GM12878 (cell line): Measurements from ENCODE around the gene DNAH9. TPM values are rescaled to one million over a fixed set of nuclear protein-coding genes. Genes with fewer than 3 reads are reported as not detected.

Source experiments
- ATAC-seq: fragments of 200-7000 bp; cut with Tn5 transposase; 3 replicates; pipeline ENCODE4 v1.9.1; 2020; ENCODE audit warnings: mild to moderate bottlenecking, moderate library complexity
- BruUV-seq: library from RNA; stranded (reverse); fragments of 400-500 nt; replicated peaks from 2 replicates; lab custom pipeline; 2021; lab: Mats Ljungman, UMichigan
- CTCF ChIA-PET: fragments of 300-600 bp; sonication (Branson Sonifier 250); formaldehyde crosslinking; extraction: SDS; loops from one replicate; lab custom pipeline; 2021; ENCODE audit warnings: inconsistent platforms; lab: Yijun Ruan, JAX
- POLR2A ChIA-PET: fragments of 350-600 bp; formaldehyde crosslinking; extraction: SDS; loops from one replicate; lab custom pipeline; 2021; ENCODE audit warnings: inconsistent platforms; lab: Charles Lee
- RAD21 ChIA-PET: fragments of 300-600 bp; sonication (Branson Sonifier 250); formaldehyde crosslinking; loops from one replicate; lab custom pipeline; 2023; ENCODE audit warnings: antibody characterized with exemption; ENCODE audit not compliant: unreplicated experiment; lab: Charles Lee
- SMC1A ChIA-PET: fragments of 300-600 bp; sonication (Branson Sonifier 250); formaldehyde crosslinking; loops from one replicate; lab custom pipeline; 2023; ENCODE audit not compliant: unreplicated experiment, uncharacterized antibody; lab: Charles Lee
- DNase-seq: peaks from one replicate; pipeline ENCODE4 v3.0.0-alpha.2; 2011; ENCODE audit warnings: low read depth, low spot score
- FAIRE-seq: peaks from 3 replicates; lab custom pipeline; 2011; peaks lifted over from hg19 to GRCh38; lab: Jason Lieb, UNC
- H2AFZ ChIP-seq: 2 replicates; pipeline ENCODE4 v1.6.0; 2011; ENCODE audit warnings: low read depth, low read length, control low read depth; ENCODE audit not compliant: control insufficient read depth
- H3K27ac ChIP-seq: 2 replicates; pipeline ENCODE4 v1.5.1; 2011; ENCODE audit warnings: control low read depth; ENCODE audit not compliant: control insufficient read depth, insufficient read depth
- H3K27me3 ChIP-seq, 2 experiments: replicated peaks in 1 of 2; 2 replicates each; pipeline versions ENCODE4 v1.6.0 to v1.6.1; 2011; ENCODE audit warnings: low read length in 1 of 2; ENCODE audit not compliant: control insufficient read depth in 2 of 2, insufficient read depth in 2 of 2
- H3K36me3 ChIP-seq, 2 experiments: 2 replicates each; pipeline ENCODE4 v1.5.1; 2011; ENCODE audit warnings: low read length in 1 of 2; ENCODE audit not compliant: control insufficient read depth in 2 of 2, insufficient read depth in 2 of 2
- H3K4me1 ChIP-seq: 2 replicates; pipeline ENCODE4 v1.6.1; 2011; ENCODE audit warnings: mild to moderate bottlenecking, low read length, moderate library complexity, mixed read lengths; ENCODE audit not compliant: control insufficient read depth, insufficient read depth
- H3K4me2 ChIP-seq: 2 replicates; pipeline ENCODE4 v1.6.0; 2011; ENCODE audit warnings: control low read depth; ENCODE audit not compliant: control insufficient read depth, insufficient read depth
- H3K4me3 ChIP-seq: fragments of 200-600 bp; sonication (generic); 2 replicates; pipeline ENCODE4 v1.5.1; 2016
- H3K79me2 ChIP-seq: 2 replicates; pipeline ENCODE4 v1.6.0; 2011; ENCODE audit warnings: low read length; ENCODE audit not compliant: control insufficient read depth, insufficient read depth
- H3K9ac ChIP-seq: 2 replicates; pipeline ENCODE4 v1.8.0; 2011; ENCODE audit warnings: low read length, control low read depth, mixed read lengths; ENCODE audit not compliant: control insufficient read depth, insufficient read depth
- H3K9me3 ChIP-seq: replicated peaks from 3 replicates; pipeline ENCODE4 v1.5.1; 2011; ENCODE audit warnings: mild to moderate bottlenecking, low read length; ENCODE audit not compliant: control insufficient read depth, insufficient read depth
- H4K20me1 ChIP-seq: 2 replicates; pipeline ENCODE4 v1.6.0; 2011; ENCODE audit not compliant: control insufficient read depth, insufficient read depth
- ASH2L ChIP-seq: fragments of 300-600, 200-600 bp; sonication (generic); IDR thresholded peaks from 2 replicates; pipeline ENCODE4 v1.6.1; 2017; ENCODE audit warnings: low read depth, mild to moderate bottlenecking, borderline replicate concordance
- BHLHE40 ChIP-seq, 2 experiments: fragments of 450-650 bp in 1 of 2; IDR thresholded peaks; 2 replicates each; pipeline ENCODE4 v1.6.1; 2011 to 2017; ENCODE audit warnings: low read depth in 2 of 2, borderline replicate concordance in 1 of 2, improper control_type of control experiment in 1 of 2, low read length in 1 of 2, mild to moderate bottlenecking in 1 of 2
- CBX3 ChIP-seq: fragments of 200-600 bp; sonication (generic); IDR thresholded peaks from 2 replicates; pipeline ENCODE4 v1.6.1; 2016; ENCODE audit warnings: low read depth, borderline replicate concordance
- CREB1 ChIP-seq: IDR thresholded peaks from 2 replicates; pipeline ENCODE4 v1.6.1; 2012; ENCODE audit warnings: low read depth, mild to moderate bottlenecking, inconsistent platforms
- FOS ChIP-seq: IDR thresholded peaks from 3 replicates; pipeline ENCODE4 v1.6.1; 2011; ENCODE audit warnings: borderline replicate concordance; ENCODE audit not compliant: insufficient read length; ENCODE audit errors: extremely low read depth
- FOXK2 ChIP-seq: fragments of 450-650 bp; IDR thresholded peaks from 2 replicates; pipeline ENCODE4 v1.6.1; 2017; ENCODE audit warnings: mild to moderate bottlenecking, moderate library complexity
- LARP7 ChIP-seq: fragments of 450-650 bp; IDR thresholded peaks from 2 replicates; pipeline ENCODE4 v1.6.1; 2017; ENCODE audit warnings: mild to moderate bottlenecking
- MYC ChIP-seq: IDR thresholded peaks from 2 replicates; pipeline ENCODE4 v1.6.1; 2011; ENCODE audit warnings: mild to moderate bottlenecking, low read length, moderate library complexity, inconsistent platforms; ENCODE audit not compliant: insufficient read depth, insufficient replicate concordance, insufficient read length, severe bottlenecking
- NFYB ChIP-seq: IDR thresholded peaks from 2 replicates; pipeline ENCODE4 v1.6.1; 2011; ENCODE audit warnings: low read depth, mild to moderate bottlenecking, low read length, improper control_type of control experiment, moderate library complexity; ENCODE audit not compliant: insufficient read depth
- PAX8 ChIP-seq: fragments of 450-650 bp; IDR thresholded peaks from 2 replicates; pipeline ENCODE4 v1.6.1; 2017; ENCODE audit warnings: mild to moderate bottlenecking, moderate library complexity
- RELA ChIP-seq: fragments of 450-650 bp; IDR thresholded peaks from 2 replicates; pipeline ENCODE4 v1.8.0; 2014; ENCODE audit warnings: borderline replicate concordance; ENCODE audit not compliant: partially characterized antibody
- SPI1 ChIP-seq: IDR thresholded peaks from 2 replicates; pipeline ENCODE4 v1.6.1; 2011; ENCODE audit warnings: low read depth, mild to moderate bottlenecking, low read length, moderate library complexity, borderline replicate concordance; ENCODE audit not compliant: insufficient read depth
- TCF7 ChIP-seq: IDR thresholded peaks from 2 replicates; pipeline ENCODE4 v1.6.1; 2014; ENCODE audit warnings: antibody characterized with exemption, borderline replicate concordance
- YBX1 ChIP-seq: fragments of 450-650 bp; IDR thresholded peaks from 2 replicates; pipeline ENCODE4 v1.6.1; 2016; ENCODE audit warnings: antibody characterized with exemption
- WGBS: methylation state at CpG from one replicate; pipeline ENCODE4 v1.1.6; 2016; ENCODE audit warnings: low lambda C conversion rate; ENCODE audit not compliant: insufficient replicate concordance, insufficient coverage; ENCODE audit errors: missing lambda C conversion rate; 5-methylcytosine and 5-hydroxymethylcytosine counted together
- in situ Hi-C: fragments of 300-500 bp; cut with MboI; formaldehyde crosslinking; loops from 9 replicates; pipeline ENCODE4 v1.14.3; 2018; ENCODE audit warnings: mixed read lengths
- intact Hi-C: fragments of 100-400 bp; cut with micrococcal nuclease; formaldehyde crosslinking; loops from one replicate; pipeline ENCODE4 v1.14.2; 2022; ENCODE audit not compliant: unreplicated experiment
- polyA plus RNA-seq, 11 experiments: library from polyadenylated mRNA; depleted of rRNA in 4 of 11; unstranded in 6 of 11; stranded (reverse) in 5 of 11; fragments of >200 nt; fragmentation: Nextera tagmentation in 4 of 11; fragmentation: Illumina TruSeq in 1 of 11; extraction: Ambion mirVana in 4 of 11; extraction: Trizol in 1 of 11; gene quantifications; 1 replicate in 1 of 11; 2 replicates in 10 of 11; pipeline versions ENCODE4 v1.2.1 to v1.2.3, GENCODE V29; 2011 to 2016; ENCODE audit warnings: inconsistent platforms in 2 of 11, missing spikeins in 2 of 11, low read depth in 1 of 11
- total RNA-seq, 4 experiments: library from RNA; depleted of rRNA in 3 of 4; stranded (reverse); fragments of >200 nt in 3 of 4; fragmentation: Illumina TruSeq in 1 of 4; extraction: Trizol in 1 of 4; gene quantifications; 2 replicates each; pipeline versions ENCODE4 v1.2.1 to v1.2.3, GENCODE V29; 2013 to 2021
- TF ChIP-seq, protein P1 (sequence below): fragments of 450-650 bp; formaldehyde crosslinking; IDR thresholded peaks from 2 replicates; pipeline ENCODE4 v1.4.0; 2020; ENCODE audit warnings: mild to moderate bottlenecking, moderate library complexity
- TF ChIP-seq, protein P2 (sequence below): IDR thresholded peaks from 2 replicates; pipeline ENCODE4 v1.6.1; 2012; ENCODE audit warnings: low read depth, low read length, improper control_type of control experiment
- TF ChIP-seq, protein P3 (sequence below): fragments of 150-350 bp; IDR thresholded peaks from 2 replicates; pipeline ENCODE4 v1.6.1; 2016; ENCODE audit warnings: low read depth, low read length

Gene DNAH9
- total and polyA plus RNA-seq, 10 of the 15 experiments (the other 5 are each of a cell fraction or from before 2014, with no cell fraction given) = 0.10 to 0.40 (median 0.19) TPM; not detected in 7

DNA sequence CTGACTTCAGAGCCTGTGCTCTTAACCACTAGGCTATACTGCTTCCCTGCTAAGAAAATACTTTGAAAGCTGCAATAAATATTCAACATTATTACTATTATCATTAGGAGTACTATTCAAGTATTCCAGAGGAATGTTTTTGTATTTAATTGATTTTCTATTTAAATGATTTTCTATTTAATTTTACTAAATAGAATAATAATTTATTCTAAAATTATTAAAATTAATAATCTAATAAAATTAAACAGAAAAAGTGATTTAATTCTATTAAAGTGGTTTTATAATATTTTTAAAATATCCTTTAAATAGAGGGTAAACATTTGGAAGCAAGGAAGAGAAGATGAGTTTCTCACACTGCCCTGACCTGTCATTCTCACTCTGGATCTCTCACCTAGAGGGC, 173.8 kb downstream of the DNAH9 start (continued):
- TF ChIP-seq, protein P1, sequence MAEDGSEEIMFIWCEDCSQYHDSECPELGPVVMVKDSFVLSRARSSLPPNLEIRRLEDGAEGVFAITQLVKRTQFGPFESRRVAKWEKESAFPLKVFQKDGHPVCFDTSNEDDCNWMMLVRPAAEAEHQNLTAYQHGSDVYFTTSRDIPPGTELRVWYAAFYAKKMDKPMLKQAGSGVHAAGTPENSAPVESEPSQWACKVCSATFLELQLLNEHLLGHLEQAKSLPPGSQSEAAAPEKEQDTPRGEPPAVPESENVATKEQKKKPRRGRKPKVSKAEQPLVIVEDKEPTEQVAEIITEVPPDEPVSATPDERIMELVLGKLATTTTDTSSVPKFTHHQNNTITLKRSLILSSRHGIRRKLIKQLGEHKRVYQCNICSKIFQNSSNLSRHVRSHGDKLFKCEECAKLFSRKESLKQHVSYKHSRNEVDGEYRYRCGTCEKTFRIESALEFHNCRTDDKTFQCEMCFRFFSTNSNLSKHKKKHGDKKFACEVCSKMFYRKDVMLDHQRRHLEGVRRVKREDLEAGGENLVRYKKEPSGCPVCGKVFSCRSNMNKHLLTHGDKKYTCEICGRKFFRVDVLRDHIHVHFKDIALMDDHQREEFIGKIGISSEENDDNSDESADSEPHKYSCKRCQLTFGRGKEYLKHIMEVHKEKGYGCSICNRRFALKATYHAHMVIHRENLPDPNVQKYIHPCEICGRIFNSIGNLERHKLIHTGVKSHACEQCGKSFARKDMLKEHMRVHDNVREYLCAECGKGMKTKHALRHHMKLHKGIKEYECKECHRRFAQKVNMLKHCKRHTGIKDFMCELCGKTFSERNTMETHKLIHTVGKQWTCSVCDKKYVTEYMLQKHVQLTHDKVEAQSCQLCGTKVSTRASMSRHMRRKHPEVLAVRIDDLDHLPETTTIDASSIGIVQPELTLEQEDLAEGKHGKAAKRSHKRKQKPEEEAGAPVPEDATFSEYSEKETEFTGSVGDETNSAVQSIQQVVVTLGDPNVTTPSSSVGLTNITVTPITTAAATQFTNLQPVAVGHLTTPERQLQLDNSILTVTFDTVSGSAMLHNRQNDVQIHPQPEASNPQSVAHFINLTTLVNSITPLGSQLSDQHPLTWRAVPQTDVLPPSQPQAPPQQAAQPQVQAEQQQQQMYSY = no peak
- TF ChIP-seq RELA = no peak
- no peak for TF ChIP-seq ASH2L
- TF ChIP-seq TCF7 = no peak

DNA sequence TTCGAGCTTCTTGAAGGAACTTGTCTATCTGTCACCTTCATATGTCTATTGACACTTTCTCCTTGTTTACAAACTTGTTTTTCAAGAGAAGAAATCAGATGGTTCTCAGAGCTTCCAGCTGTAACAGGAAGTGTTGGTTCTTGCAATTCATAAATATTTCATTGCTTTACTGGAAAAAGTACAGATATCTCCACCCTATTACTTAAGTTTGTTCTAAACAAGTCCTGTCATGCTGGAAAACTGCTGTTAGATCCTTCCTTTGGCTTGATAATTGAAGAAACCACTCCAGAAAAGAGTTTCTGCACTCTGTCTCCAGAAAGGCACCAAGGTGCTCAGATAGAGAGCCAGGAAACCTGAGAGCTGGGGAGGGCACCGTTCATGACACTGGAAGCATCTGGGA, 181.6 kb downstream of the DNAH9 start:
- H3K27ac ChIP-seq = no peak overlapping the region
- no peaks in the 10 kb centered on the region; the same call in 2 of the 3 replicates for H3K9me3 ChIP-seq
- H3K79me2 ChIP-seq = no peaks in the 10 kb centered on the region
- DNase-seq (no peak), ATAC-seq (no peak), FAIRE-seq (no peak)
- H4K20me1 ChIP-seq = no peaks in the 10 kb centered on the region
- no peak overlapping the region for H3K4me2 ChIP-seq
- no peak overlapping the region for H2AFZ ChIP-seq
- H3K4me3 ChIP-seq = no peak overlapping the region
- no TSS peak for BruUV-seq
- whole genome bisulfite sequencing = 7% methylated on average over 2 of the region's 2 CpGs
- POLR2A ChIA-PET = no interaction called here
- RAD21 ChIA-PET = no interaction called here
- no peaks in the 10 kb centered on the region for H3K36me3 ChIP-seq
- intact Hi-C loops (no loop called here), in situ Hi-C loops (no loop called here)
- CTCF ChIA-PET = no interaction called here
- SMC1A ChIA-PET = no interaction called here
- H3K9ac ChIP-seq = no peak overlapping the region
- no peaks in the 10 kb centered on the region for H3K4me1 ChIP-seq
- H3K27me3 ChIP-seq = no peaks in the 10 kb centered on the region
- TF ChIP-seq CBX3 (no peak), BHLHE40 (IDR thresholded peaks at IDR 0.05; ENCODE audit: borderline replicate concordance in 1 of 2, low read depth in 2 of 2, low read length in 1 of 2) (no peak), SPI1 (no peak), MYC (no peak), CREB1 (no peak), NFYB (no peak), FOS (no peak), PAX8 (no peak), FOXK2 (no peak), LARP7 (no peak), YBX1 (no peak)
- TF ChIP-seq, protein P2, sequence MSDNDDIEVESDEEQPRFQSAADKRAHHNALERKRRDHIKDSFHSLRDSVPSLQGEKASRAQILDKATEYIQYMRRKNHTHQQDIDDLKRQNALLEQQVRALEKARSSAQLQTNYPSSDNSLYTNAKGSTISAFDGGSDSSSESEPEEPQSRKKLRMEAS = no peak
- TF ChIP-seq, protein P3, sequence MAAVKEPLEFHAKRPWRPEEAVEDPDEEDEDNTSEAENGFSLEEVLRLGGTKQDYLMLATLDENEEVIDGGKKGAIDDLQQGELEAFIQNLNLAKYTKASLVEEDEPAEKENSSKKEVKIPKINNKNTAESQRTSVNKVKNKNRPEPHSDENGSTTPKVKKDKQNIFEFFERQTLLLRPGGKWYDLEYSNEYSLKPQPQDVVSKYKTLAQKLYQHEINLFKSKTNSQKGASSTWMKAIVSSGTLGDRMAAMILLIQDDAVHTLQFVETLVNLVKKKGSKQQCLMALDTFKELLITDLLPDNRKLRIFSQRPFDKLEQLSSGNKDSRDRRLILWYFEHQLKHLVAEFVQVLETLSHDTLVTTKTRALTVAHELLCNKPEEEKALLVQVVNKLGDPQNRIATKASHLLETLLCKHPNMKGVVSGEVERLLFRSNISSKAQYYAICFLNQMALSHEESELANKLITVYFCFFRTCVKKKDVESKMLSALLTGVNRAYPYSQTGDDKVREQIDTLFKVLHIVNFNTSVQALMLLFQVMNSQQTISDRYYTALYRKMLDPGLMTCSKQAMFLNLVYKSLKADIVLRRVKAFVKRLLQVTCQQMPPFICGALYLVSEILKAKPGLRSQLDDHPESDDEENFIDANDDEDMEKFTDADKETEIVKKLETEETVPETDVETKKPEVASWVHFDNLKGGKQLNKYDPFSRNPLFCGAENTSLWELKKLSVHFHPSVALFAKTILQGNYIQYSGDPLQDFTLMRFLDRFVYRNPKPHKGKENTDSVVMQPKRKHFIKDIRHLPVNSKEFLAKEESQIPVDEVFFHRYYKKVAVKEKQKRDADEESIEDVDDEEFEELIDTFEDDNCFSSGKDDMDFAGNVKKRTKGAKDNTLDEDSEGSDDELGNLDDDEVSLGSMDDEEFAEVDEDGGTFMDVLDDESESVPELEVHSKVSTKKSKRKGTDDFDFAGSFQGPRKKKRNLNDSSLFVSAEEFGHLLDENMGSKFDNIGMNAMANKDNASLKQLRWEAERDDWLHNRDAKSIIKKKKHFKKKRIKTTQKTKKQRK = no peak
